GM21717 (cell line): ENCODE measurements around the gene CYP19A1.

Experiments
- ATAC-seq: cut with Tn5 transposase; IDR thresholded peaks from one replicate; pipeline ENCODE4 v1.9.1; 2021; ENCODE audit warnings: mild to moderate bottlenecking, moderate library complexity; ENCODE audit not compliant: unreplicated experiment

Gene CYP19A1

DNA sequence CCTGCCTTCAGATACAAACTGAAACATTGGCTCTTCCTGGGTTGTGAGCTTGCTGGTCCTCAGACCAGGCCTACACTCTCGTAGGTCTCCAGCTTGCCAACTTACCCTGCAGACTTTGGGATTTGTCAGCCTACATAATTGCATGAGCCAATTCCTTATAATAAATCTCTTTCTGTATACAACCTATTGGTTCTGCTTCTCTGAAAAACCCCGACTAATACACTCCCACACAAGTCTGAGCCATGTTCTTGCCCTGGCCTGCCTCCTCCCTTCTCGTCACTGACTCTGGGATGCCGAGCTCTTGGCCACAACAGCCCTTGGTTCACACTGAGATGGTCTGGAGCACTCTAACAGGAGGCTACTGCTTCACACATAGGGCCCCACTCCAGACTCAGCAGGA is 9.5 kb downstream of the CYP19A1 start:
- no peak for ATAC-seq

- ATAC-seq, result no peak
Measured at GRCh38 chr15:51327081-51327480, 11.3 kb downstream of the CYP19A1 start.

GRCh38 chr15:51325167-51325566 is 13.2 kb downstream of the CYP19A1 start:
- no peak for ATAC-seq

DNA sequence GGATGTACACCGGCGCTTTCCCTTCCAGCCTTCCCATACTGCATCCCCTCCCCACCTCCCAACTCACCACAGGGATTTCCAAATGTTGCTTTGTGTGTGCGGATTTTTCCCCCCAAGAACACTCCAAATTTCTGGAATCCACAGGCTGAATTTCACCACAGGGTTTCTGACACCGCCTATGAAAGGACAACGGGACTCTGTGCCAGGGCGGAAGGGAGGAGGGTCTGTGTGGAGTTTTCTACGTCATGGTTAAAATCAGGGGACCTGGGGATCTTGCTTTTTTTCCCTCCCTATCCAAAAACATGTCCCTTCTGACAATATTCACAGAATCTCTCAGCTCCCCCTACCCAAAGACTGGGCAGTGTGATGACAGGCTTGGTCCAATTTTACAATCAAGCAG is 14.6 kb downstream of the CYP19A1 start:
- no peak for ATAC-seq

DNA sequence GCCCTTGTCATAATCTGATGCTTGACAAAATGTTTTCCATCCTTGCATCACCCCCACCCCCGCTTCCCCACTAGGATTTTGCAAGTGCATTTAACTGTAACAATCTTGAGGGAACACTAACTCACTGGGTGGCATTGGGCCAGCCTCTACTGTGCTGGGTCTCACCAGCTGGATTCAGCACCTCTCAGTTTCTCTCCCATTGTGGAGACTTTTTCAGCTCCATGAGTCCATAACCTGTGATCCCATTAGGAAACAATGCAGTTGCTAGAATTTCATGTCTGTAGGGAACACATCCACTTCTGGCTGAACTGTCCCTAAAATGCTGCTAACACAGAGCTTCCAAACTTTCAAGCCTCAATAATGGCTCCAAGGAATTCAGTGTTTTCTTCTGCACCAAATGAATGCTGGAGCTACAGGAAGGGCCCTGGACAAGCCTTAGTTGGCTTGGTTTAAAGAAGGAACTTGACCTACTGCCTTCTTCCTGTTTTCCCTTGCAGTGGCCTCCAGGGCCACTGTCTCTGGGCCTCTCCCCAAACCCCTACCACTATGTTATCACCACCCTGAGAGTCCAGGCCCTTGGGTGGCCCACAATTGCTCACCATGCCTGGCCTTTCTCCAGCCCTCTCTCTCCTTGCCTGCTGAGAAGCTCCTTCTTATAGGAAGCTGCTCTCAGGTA is 15.6 kb downstream of the CYP19A1 start:
- no peak for ATAC-seq

DNA sequence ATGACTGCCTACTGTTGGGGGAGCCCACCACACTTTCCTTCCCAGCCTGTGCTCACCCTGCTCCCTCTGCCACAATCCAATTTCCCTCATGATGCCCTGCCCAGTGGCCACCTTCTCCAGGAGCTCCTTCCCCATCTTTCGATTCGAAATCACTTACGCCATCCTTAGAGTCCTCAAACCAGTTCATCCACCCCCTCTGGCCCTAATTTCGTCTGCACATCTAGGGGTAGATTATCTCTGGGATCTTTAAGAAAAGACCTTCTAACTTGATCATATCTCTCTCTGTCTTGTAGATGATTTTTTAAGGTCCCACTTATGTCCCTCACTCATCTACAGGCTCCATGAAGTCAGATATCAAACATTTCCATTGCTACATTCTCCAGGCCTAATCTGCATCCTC is 17.1 kb downstream of the CYP19A1 start:
- ATAC-seq, result no peak

- no peak for ATAC-seq
Measured at GRCh38 chr15:51320843-51321242, 17.6 kb downstream of the CYP19A1 start.

DNA sequence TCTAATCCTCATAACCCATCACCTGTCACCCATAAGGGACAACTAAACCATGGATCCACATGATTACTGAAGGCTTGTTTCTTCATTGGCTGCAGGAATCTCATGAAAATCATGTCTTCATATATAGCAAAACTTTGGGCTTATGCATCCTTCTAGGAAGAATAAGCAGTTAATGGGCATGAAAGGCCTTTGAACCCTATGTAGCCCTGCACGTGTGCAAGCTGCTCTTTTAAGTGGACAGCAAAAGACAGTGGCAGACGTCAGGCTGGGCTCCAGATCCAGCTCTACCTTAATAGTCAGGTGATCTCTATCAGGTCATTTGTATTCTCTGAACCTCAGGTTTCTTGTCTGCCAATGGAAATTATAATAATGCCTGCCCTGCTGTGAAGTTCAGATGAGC is 18.9 kb downstream of the CYP19A1 start:
- ATAC-seq, result no peak

DNA sequence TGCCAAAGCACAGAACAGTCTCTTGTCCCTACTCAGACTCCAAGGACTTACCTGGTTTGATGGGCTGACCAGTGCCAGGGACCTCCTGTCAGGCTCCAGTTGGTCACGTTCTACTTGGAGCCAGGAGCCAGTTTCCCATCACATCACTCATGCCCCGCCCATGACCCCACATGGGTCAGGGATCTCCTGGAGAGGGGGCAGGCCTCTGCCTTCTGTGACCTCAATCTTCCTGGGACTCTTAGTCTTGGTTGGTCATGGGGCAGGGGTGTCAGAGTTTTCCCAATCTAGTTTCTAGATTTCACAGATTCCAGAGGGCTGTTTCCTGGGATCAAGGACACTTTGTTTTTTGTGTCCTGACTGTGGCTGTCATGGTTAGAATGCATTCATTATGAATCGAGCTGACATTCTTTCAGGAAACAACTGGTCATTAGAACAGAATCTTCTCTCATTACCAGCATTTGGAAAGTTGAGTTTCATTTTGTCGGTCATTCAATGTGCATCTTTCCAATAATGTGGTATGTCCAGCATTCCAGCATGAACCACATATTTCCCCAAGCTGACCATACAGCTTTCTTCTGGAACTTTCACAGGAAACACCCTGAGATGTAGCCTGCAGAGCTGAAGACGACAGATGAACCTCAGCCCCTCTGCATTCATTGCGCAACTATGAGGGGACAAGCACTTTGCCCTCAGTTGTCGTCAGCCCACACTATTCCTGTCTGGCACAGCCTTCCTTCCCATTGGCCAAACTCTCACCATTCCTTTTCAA is 19.8 kb downstream of the CYP19A1 start:
- no peak for ATAC-seq

- no peak for ATAC-seq
Measured at GRCh38 chr15:51316636-51317035, 21.8 kb downstream of the CYP19A1 start.

- ATAC-seq, result no peak
Measured at GRCh38 chr15:51315726-51316125, 22.7 kb downstream of the CYP19A1 start.

DNA sequence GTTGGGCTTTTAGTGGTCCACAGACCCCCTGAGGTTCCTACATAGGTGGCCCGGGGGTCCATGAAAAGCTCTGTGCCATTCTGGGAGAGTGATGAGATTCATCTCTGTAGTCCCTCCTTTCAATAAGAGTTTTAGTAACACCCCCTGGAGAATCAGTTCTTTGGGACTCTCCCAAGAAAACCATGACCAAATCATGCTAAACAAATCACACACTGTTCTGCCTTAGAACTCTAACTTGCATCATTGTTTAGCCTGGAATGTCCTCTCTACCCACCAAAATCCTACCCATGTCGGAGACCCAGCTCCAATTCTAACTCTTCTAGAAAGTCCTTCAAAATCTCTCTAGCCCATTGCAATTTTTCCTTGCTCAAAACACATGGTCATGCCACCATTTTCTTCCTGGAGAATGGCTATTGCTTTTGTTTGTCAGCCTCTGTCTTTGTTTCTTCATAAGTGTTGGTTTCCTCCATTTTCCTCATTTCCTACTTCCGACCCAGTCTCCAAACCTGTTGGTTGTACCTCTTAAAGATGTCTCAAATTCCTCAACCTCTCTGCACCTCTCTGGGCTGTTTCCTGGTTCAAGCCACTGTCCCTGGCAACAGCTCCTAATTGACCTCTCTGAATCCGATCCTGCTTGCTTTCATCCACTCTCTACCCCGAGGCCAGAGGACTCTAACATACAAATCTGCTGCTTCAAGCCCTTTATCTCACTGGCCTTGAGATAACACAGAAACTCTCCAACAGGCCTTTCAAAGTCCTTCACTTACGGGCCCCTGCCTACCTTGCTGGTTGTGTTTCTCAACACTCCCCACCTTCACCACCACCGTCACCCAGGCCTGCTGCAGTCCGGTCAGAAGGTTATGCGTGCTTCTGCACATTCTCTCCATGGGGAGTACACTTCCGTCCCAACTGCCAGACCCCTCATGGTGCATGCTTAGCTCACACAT is 23.7 kb downstream of the CYP19A1 start:
- ATAC-seq, result no peak

- ATAC-seq, result no peak
Measured at GRCh38 chr15:51313644-51314280, 24.6 kb downstream of the CYP19A1 start.

GRCh38 chr15:51313074-51313393 is 25.4 kb downstream of the CYP19A1 start:
- ATAC-seq, result no peak

GRCh38 chr15:51312166-51313073 is 26.0 kb downstream of the CYP19A1 start:
- no peak for ATAC-seq

- ATAC-seq, result no peak
Measured at GRCh38 chr15:51311510-51311909, 26.9 kb downstream of the CYP19A1 start.

DNA sequence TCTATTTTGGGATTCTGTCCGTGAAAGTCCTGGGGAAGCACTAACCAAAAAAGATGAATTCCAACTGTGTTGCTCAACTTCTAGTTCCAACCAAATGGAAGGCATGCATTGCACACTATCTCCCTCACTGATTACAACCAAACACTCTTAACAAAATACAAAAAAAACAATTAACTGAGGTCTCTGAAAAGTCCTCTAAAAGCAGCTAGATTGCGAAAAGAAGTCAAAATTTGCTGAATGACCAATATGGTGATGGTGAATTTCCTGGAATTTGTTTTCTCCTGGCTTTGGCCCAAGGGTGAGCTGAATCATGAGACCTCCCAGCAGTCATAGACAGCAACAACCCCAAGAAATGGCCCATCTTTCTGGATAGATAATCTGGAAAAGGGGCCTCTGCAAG is 28.3 kb downstream of the CYP19A1 start:
- ATAC-seq, result no peak

DNA sequence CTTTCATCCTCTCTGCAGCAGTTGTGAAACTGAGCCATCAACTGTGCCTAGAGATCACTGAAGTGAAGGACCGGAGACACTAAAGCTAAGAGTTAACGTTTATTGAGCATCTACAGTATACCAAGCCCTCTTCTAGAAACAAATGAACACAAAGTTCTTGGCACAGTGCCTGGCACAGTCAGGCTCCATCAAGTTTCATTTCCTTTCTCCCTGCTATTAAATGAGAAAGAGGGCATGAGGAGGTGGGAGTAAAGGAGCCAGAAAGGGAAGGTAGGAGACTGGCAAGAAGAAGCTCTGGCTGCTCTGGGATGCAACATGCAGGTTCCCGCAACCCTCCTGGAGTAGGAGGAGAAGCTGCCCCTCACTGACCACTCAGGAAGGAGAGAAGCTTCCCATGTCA is 30.6 kb downstream of the CYP19A1 start:
- ATAC-seq, result no peak

GRCh38 chr15:51307325-51307724 is 31.1 kb downstream of the CYP19A1 start:
- no peak for ATAC-seq

DNA sequence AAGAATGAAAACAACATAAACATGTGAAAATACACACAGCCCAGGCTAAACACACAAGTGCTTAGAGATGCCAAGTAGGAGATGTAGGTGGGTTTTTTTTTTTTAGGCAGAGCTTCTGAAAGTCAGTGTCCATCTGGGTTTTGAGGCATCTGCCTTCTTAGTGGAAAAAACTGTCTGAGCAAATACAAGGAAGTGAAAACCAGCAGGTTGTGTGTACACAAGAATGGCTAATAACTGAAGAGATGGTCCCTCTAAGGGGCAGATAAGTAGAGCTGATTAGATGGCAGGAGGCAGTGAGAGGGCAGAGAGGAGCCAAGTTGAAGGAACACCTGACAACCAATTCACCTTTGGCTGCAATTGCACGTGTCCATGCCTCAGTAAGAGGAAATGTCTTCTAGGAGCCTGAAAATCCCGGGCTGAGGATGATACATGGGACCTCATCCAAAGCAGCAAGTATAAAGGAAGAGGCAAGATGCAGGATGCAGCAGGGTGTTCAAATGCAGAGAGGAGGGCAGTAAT is 34.9 kb downstream of the CYP19A1 start:
- ATAC-seq, result no peak
